GM18517 (cell line): ENCODE measurements around the gene PSTPIP2.

ENCODE experiments used
- ATAC-seq: cut with Tn5 transposase; IDR thresholded peaks from one replicate; pipeline ENCODE4 v1.9.1; 2021; ENCODE audit warnings: mild to moderate bottlenecking, moderate library complexity; ENCODE audit not compliant: unreplicated experiment

Gene PSTPIP2

GRCh38 chr18:45938488-45938935 is 133.5 kb downstream of the PSTPIP2 start:
- ATAC-seq = no peak

- no peak for ATAC-seq
Observed at GRCh38 chr18:45935591-45936335, 136.3 kb downstream of the PSTPIP2 start.
